Ishikawa (cell line): ENCODE measurements around the gene EPB41L2.

ENCODE experiments used
- CEBPB ChIP-seq: IDR thresholded peaks from 2 replicates; pipeline ENCODE4 v1.6.1; 2012
- CREB1 ChIP-seq: IDR thresholded peaks from 2 replicates; pipeline ENCODE4 v1.6.1; 2012; ENCODE audit warnings: low read depth
- EP300 ChIP-seq: IDR thresholded peaks from 2 replicates; pipeline ENCODE4 v1.6.1; 2012; ENCODE audit warnings: borderline replicate concordance
- FOXM1 ChIP-seq: IDR thresholded peaks from 2 replicates; pipeline ENCODE4 v1.6.1; 2012; ENCODE audit warnings: low read depth, borderline replicate concordance
- NFIC ChIP-seq: IDR thresholded peaks from 2 replicates; pipeline ENCODE4 v1.6.1; 2012
- RAD21 ChIP-seq: IDR thresholded peaks from 2 replicates; pipeline ENCODE4 v1.6.1; 2012; ENCODE audit warnings: low read depth
- YY1 ChIP-seq: IDR thresholded peaks from 2 replicates; pipeline ENCODE4 v1.6.1; 2012; ENCODE audit warnings: low read depth
- ZBTB7A ChIP-seq: IDR thresholded peaks from 2 replicates; pipeline ENCODE4 v1.6.1; 2012; ENCODE audit warnings: low read depth
- TF ChIP-seq, protein P1 (sequence below): IDR thresholded peaks from 2 replicates; pipeline ENCODE4 v1.6.1; 2012; ENCODE audit warnings: low read depth, mild to moderate bottlenecking
- TF ChIP-seq, protein P2 (sequence below): IDR thresholded peaks from 2 replicates; pipeline ENCODE4 v1.6.1; 2012

DNA sequence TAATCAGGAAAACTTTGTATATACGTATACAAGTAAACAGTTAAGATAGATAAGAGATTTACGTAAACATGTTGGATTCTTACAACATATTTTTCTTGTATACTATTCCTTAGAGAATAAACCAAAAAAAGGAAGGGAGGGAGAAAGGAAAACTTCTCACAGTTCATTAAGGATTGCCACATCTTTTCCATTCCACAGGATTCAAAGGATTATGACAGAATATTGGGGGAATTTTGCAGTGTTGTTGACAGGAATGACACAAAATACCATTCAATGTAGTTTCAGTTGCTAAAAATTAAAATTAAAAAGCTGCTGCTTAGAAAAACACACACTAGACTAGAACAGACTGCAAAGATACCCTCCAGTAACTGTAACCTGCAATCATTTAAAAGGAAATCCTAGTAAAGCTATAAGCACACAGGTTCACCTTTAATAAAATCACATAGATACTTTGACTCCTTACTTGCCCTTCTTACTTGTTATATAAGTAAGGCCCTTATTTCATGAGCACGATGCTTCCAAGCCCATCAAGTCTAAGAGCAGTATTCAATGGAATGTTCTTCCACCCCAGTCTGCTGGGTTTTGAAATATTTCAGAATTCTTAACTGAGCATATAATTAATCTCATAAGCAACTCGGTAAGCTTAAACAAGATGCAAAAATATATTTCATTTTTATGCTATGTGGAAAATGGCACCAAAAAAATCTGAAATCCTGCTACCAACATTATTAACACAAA lies 128.0 kb downstream of the EPB41L2 start:
- TF ChIP-seq CEBPB (no peak; the same call in 1 of the 2 replicates), NFIC (no peak), EP300 (no peak), ZBTB7A (no peak), CREB1 (no peak), RAD21 (no peak), FOXM1 (no peak), YY1 (no peak)
- TF ChIP-seq, protein P1, sequence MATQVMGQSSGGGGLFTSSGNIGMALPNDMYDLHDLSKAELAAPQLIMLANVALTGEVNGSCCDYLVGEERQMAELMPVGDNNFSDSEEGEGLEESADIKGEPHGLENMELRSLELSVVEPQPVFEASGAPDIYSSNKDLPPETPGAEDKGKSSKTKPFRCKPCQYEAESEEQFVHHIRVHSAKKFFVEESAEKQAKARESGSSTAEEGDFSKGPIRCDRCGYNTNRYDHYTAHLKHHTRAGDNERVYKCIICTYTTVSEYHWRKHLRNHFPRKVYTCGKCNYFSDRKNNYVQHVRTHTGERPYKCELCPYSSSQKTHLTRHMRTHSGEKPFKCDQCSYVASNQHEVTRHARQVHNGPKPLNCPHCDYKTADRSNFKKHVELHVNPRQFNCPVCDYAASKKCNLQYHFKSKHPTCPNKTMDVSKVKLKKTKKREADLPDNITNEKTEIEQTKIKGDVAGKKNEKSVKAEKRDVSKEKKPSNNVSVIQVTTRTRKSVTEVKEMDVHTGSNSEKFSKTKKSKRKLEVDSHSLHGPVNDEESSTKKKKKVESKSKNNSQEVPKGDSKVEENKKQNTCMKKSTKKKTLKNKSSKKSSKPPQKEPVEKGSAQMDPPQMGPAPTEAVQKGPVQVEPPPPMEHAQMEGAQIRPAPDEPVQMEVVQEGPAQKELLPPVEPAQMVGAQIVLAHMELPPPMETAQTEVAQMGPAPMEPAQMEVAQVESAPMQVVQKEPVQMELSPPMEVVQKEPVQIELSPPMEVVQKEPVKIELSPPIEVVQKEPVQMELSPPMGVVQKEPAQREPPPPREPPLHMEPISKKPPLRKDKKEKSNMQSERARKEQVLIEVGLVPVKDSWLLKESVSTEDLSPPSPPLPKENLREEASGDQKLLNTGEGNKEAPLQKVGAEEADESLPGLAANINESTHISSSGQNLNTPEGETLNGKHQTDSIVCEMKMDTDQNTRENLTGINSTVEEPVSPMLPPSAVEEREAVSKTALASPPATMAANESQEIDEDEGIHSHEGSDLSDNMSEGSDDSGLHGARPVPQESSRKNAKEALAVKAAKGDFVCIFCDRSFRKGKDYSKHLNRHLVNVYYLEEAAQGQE = no peak
- TF ChIP-seq, protein P2, sequence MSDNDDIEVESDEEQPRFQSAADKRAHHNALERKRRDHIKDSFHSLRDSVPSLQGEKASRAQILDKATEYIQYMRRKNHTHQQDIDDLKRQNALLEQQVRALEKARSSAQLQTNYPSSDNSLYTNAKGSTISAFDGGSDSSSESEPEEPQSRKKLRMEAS = no peak
